SK-N-SH (cell line): Measurements from ENCODE around the gene CKB. TPM values are rescaled to one million over a fixed set of nuclear protein-coding genes. Genes with fewer than 3 reads are reported as not detected.

Experiments used
- CTCF ChIA-PET: fragments of 300-600, 350-600 bp; formaldehyde crosslinking; extraction: SDS; loops from one replicate; lab custom pipeline; 2021; lab: Yijun Ruan, JAX
- POLR2A ChIA-PET: fragments of 350-600 bp; sonication (Branson Sonifier 250); formaldehyde crosslinking; extraction: SDS; loops from one replicate; lab custom pipeline; 2020; ENCODE audit warnings: antibody characterized with exemption, inconsistent platforms; lab: Yijun Ruan, JAX
- DNase-seq: peaks from one replicate; pipeline ENCODE4 v3.0.0; 2012
- H2AFZ ChIP-seq: fragments of 200-600 bp; sonication (generic); 2 replicates; pipeline ENCODE4 v1.8.1; 2016; ENCODE audit warnings: antibody characterized with exemption, mild to moderate bottlenecking, low read depth
- H3F3A ChIP-seq: fragments of 200-600 bp; sonication (generic); replicated peaks from 2 replicates; pipeline ENCODE3; 2016; ENCODE audit warnings: antibody characterized with exemption, mild to moderate bottlenecking; ENCODE audit not compliant: insufficient read depth
- H3K27ac ChIP-seq, 2 experiments: fragments of 200-500 bp in 1 of 2; fragments of 200-600 bp in 1 of 2; sonication (Bioruptor generic) in 1 of 2; sonication (generic), shearing (Covaris generic) in 1 of 2; 2 replicates each; pipeline versions ENCODE4 v1.5.1 to v1.6.1; 2014 to 2016; ENCODE audit warnings: low read depth in 2 of 2, inconsistent platforms in 1 of 2, low read length in 1 of 2, mild to moderate bottlenecking in 1 of 2, mixed read lengths in 1 of 2
- H3K27me3 ChIP-seq: fragments of 200-600 bp; sonication (generic), shearing (Covaris generic); 2 replicates; pipeline ENCODE4 v1.6.1; 2016; ENCODE audit warnings: mixed run types; ENCODE audit not compliant: insufficient read depth
- H3K36me3 ChIP-seq, 2 experiments: fragments of 200-500 bp in 1 of 2; fragments of 200-600 bp in 1 of 2; sonication (Bioruptor generic) in 1 of 2; sonication (generic) in 1 of 2; replicated peaks in 1 of 2; 2 replicates each; pipeline versions ENCODE3 to v1.5.1; 2014 to 2016; ENCODE audit warnings: low read length in 1 of 2, mild to moderate bottlenecking in 1 of 2; ENCODE audit not compliant: insufficient read depth in 2 of 2, control insufficient read depth in 1 of 2
- H3K4me1 ChIP-seq, 2 experiments: fragments of 200-500 bp in 1 of 2; fragments of 200-600 bp in 1 of 2; sonication (Bioruptor generic) in 1 of 2; sonication (generic), shearing (Covaris generic) in 1 of 2; 2 replicates each; pipeline versions ENCODE4 v1.5.1 to v1.6.1; 2014 to 2016; ENCODE audit warnings: low read depth in 1 of 2, low read length in 1 of 2, mixed run types in 1 of 2; ENCODE audit not compliant: insufficient read depth in 2 of 2, control insufficient read depth in 1 of 2
- H3K4me2 ChIP-seq: fragments of 200-600 bp; sonication (generic), shearing (Covaris generic); 2 replicates; pipeline ENCODE4 v1.6.1; 2017; ENCODE audit warnings: mixed run types
- H3K4me3 ChIP-seq, 2 experiments: fragments of 200-500 bp in 1 of 2; fragments of 200-600 bp in 1 of 2; sonication (Bioruptor generic) in 1 of 2; sonication (generic), shearing (Covaris generic) in 1 of 2; 2 replicates each; pipeline versions ENCODE4 v1.5.1 to v1.8.1; 2014 to 2016; ENCODE audit warnings: low read depth in 2 of 2, inconsistent platforms in 1 of 2, low read length in 1 of 2, mild to moderate bottlenecking in 1 of 2, mixed read lengths in 1 of 2, moderate library complexity in 1 of 2
- H3K79me2 ChIP-seq: fragments of 200-600 bp; sonication (generic); 2 replicates; pipeline ENCODE4 v1.8.1; 2017; ENCODE audit warnings: mild to moderate bottlenecking; ENCODE audit not compliant: insufficient read depth
- H3K9ac ChIP-seq: fragments of 200-600 bp; sonication (generic); 2 replicates; pipeline ENCODE4 v1.6.1; 2017; ENCODE audit warnings: mixed run types
- H3K9me2 ChIP-seq: fragments of 200-600 bp; sonication (generic); 2 replicates; pipeline ENCODE4 v1.6.1; 2017; ENCODE audit warnings: mixed run types
- H3K9me3 ChIP-seq: fragments of 200-600 bp; sonication (generic); 2 replicates; pipeline ENCODE4 v1.6.1; 2017; ENCODE audit warnings: mixed run types, mild to moderate bottlenecking, moderate library complexity
- H4K20me1 ChIP-seq: fragments of 200-600 bp; sonication (generic); 2 replicates; pipeline ENCODE4 v1.6.1; 2017; ENCODE audit warnings: mild to moderate bottlenecking, mixed run types; ENCODE audit not compliant: insufficient read depth
- CHD2 ChIP-seq: fragments of 150-350 bp; IDR thresholded peaks from 2 replicates; pipeline ENCODE4 v1.6.1; 2018; ENCODE audit warnings: low read length; ENCODE audit not compliant: partially characterized antibody
- NRF1 ChIP-seq: IDR thresholded peaks from 2 replicates; pipeline ENCODE4 v1.6.1; 2012; ENCODE audit warnings: low read depth, mild to moderate bottlenecking, low read length
- PBX3 ChIP-seq: IDR thresholded peaks from 2 replicates; pipeline ENCODE4; 2012
- RAD21 ChIP-seq: IDR thresholded peaks from 2 replicates; pipeline ENCODE4 v1.6.1; 2012; ENCODE audit warnings: mild to moderate bottlenecking, low read length
- RCOR1 ChIP-seq: fragments of 150-350 bp; IDR thresholded peaks from 2 replicates; pipeline ENCODE4 v1.6.1; 2017; ENCODE audit warnings: antibody characterized with exemption, low read length
- REST ChIP-seq: IDR thresholded peaks from 2 replicates; pipeline ENCODE4 v1.6.1; 2012; ENCODE audit warnings: mild to moderate bottlenecking, low read depth, low read length, moderate library complexity
- RXRA ChIP-seq: IDR thresholded peaks from 2 replicates; pipeline ENCODE4 v1.4.0; 2012; ENCODE audit warnings: low read depth, mild to moderate bottlenecking, borderline replicate concordance
- SIN3A ChIP-seq: IDR thresholded peaks from 2 replicates; pipeline ENCODE4 v1.6.1; 2012; ENCODE audit warnings: low read depth, mild to moderate bottlenecking, low read length, moderate library complexity, borderline replicate concordance
- SMC3 ChIP-seq: IDR thresholded peaks from 2 replicates; pipeline ENCODE4 v1.6.1; 2012; ENCODE audit warnings: low read depth, low read length, improper control_type of control experiment
- WGBS: methylation state at CpG from one replicate; pipeline ENCODE4 v1.1.6; 2017; ENCODE audit warnings: low lambda C conversion rate; 5-methylcytosine and 5-hydroxymethylcytosine counted together
- polyA plus RNA-seq, 3 experiments: library from polyadenylated mRNA; depleted of rRNA; stranded (reverse); fragments of >200 nt; gene quantifications; 2 replicates each; pipeline ENCODE4 v1.2.3, GENCODE V29; 2012

The CKB gene
- polyA plus RNA-seq, 1 of the 3 experiments (the other 2 are of a cell fraction), result 53.0 TPM

GRCh38 chr14:103559766-103560165 lies 37.1 kb upstream of the CKB start:
- 97% methylated on average over 9 of the region's 9 CpGs for WGBS
- ChIA-PET CTCF (interaction anchor here (0.9 to 3.7 kb wide), 4 partner anchors 10 to 169 kb away, joined by 3 to 37 read pairs (median 10); no protein-coding TSS in a partner anchor), POLR2A (no interaction called here)
- peaks cover 16 to 19% of the 10 kb centered on the region in 2 experiments; a peak in 3 of 4 replicates for H3K4me1 ChIP-seq
- no peaks in the 10 kb centered on the region for H3K9me3 ChIP-seq
- H3K9me2 ChIP-seq, result no peaks in the 10 kb centered on the region
- peaks cover 14% of the 10 kb centered on the region for H3F3A ChIP-seq
- no peak overlapping the region for H3K4me2 ChIP-seq
- H3K36me3 ChIP-seq, result peaks cover 24 to 32% of the 10 kb centered on the region in 2 experiments
- DNase-seq, result no peak
- no peak overlapping the region for H3K9ac ChIP-seq
- no peak overlapping the region for H3K27ac ChIP-seq
- TF ChIP-seq RAD21 (no peak), SIN3A (no peak)
- TF ChIP-seq, all 33 proteins: peak for 0
- H3K27me3 ChIP-seq, result no peaks in the 10 kb centered on the region
- H4K20me1 ChIP-seq, result peaks cover 65% of the 10 kb centered on the region
- H2AFZ ChIP-seq, result no peak overlapping the region
- H3K79me2 ChIP-seq, result peaks cover 97% of the 10 kb centered on the region
- H3K4me3 ChIP-seq, result no peak overlapping the region

- POLR2A ChIA-PET, result no interaction called here
- WGBS, result 93% methylated on average over 15 of the region's 16 CpGs
Measured at GRCh38 chr14:103558071-103558882, 35.6 kb upstream of the CKB start.

More at GRCh38 chr14:103558071-103558882, 35.6 kb upstream of the CKB start:
- CTCF ChIA-PET, result interaction anchor here (0.8 to 3.7 kb wide), 8 partner anchors 11 to 58 kb away, joined by 3 to 37 read pairs (median 6); no protein-coding TSS in a partner anchor
- Histone ChIP-seq H3K9me3 (no peaks in the 10 kb centered on the region), H4K20me1 (peaks cover 65% of the 10 kb centered on the region), H3K4me1 (peaks cover 13 to 19% of the 10 kb centered on the region in 2 experiments; a peak in 3 of 4 replicates), H2AFZ (no peak overlapping the region), H3K79me2 (peaks cover 97% of the 10 kb centered on the region), H3K9ac (no peak overlapping the region), H3K27me3 (no peaks in the 10 kb centered on the region), H3K4me3 (no peak overlapping the region), H3K4me2 (no peak overlapping the region), H3F3A (peaks cover 14% of the 10 kb centered on the region), H3K27ac (no peak overlapping the region), H3K9me2 (no peaks in the 10 kb centered on the region), H3K36me3 (peaks cover 24 to 32% of the 10 kb centered on the region in 2 experiments)
- TF ChIP-seq SMC3, result no peak
- TF ChIP-seq RCOR1, result no peak
- no peak for TF ChIP-seq CHD2
- TF ChIP-seq NRF1, result no peak
- TF ChIP-seq PBX3, result no peak
- TF ChIP-seq RXRA, result no peak
- TF ChIP-seq REST, result no peak
- DNase-seq, result no peak
